ENCODE results near the gene CNNM4.

The CNNM4 gene

DNA sequence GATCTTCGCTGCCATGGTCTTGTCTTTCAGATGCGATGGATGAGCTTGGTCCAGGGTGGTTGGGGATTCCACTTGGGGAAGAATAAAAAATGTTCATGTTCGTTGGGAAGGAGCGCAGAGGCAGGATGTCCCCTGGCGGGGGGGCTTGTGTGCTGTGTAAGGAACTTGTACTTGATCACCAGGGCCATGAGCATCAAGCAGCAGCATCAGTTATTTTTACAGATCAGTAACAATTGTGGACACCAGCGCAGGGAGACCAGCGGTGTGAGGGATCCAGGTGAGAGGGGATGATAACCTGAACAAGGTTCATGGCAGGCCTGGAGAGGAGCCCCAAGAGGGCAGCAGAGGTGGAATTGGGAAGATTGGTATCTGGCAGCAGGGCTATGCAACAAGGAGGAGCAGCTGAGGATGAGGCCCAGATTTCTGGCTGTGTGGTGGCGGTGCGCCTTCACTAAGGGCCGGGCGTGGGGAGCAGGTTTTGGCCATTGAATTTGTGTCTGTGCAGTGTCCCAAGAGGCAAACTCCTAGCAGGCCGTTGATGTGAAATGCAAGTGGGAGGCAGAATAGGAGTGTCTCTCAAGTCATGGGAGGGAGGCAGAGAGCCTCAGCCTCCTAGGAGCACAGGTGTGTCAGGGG is 59.3 kb downstream of the CNNM4 start:
- TF ChIP-seq, protein P1, sequence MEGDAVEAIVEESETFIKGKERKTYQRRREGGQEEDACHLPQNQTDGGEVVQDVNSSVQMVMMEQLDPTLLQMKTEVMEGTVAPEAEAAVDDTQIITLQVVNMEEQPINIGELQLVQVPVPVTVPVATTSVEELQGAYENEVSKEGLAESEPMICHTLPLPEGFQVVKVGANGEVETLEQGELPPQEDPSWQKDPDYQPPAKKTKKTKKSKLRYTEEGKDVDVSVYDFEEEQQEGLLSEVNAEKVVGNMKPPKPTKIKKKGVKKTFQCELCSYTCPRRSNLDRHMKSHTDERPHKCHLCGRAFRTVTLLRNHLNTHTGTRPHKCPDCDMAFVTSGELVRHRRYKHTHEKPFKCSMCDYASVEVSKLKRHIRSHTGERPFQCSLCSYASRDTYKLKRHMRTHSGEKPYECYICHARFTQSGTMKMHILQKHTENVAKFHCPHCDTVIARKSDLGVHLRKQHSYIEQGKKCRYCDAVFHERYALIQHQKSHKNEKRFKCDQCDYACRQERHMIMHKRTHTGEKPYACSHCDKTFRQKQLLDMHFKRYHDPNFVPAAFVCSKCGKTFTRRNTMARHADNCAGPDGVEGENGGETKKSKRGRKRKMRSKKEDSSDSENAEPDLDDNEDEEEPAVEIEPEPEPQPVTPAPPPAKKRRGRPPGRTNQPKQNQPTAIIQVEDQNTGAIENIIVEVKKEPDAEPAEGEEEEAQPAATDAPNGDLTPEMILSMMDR (IDR thresholded peaks at IDR 0.05; ENCODE audit: insufficient read depth, low read length, poor library complexity, severe bottlenecking), result no peak
- Histone ChIP-seq H3K36me3 (ENCODE audit: control insufficient read depth, insufficient read depth, low read length) (peaks cover 8% of the 10 kb centered on the region; the same call in 1 of the 2 replicates), H3K27me3 (replicated peaks; ENCODE audit: control insufficient read depth, insufficient read depth, low read length) (no peaks in the 10 kb centered on the region), H3K4me3 (replicated peaks; ENCODE audit: low read depth, low read length) (no peak overlapping the region)
- no peak for DNase-seq (ENCODE audit: extremely low read depth, insufficient read length)

DNA sequence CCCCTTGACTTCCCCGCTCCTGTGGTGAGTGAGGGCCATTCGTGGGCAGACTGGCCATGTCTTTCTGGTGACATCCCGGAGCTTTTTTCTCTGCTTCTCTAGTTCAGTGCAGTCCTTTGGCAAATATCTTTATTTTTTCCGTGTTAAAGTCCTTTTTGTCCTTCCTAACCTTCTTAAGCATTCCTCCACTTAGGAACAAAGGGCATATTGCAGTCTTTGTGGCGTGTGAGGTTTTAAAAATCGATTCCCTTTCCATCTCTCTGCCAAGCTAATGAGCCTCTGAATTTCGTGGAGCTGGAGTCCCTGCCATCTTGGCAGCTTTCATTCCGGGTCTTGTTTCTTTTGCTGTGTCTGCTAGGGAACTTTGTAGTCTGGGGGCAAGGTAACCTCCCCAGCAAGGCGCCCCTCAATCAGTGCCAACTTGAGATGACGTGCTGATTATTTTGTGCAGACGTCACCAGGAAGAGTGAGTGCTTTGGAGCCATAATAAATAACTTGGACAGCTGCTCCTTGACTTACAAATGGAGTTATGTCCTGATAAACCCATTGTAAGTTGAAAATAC is 60.5 kb downstream of the CNNM4 start:
- Histone ChIP-seq H3K36me3 (ENCODE audit: control insufficient read depth, insufficient read depth, low read length) (peaks cover 8% of the 10 kb centered on the region; the same call in 1 of the 2 replicates), H3K4me3 (replicated peaks; ENCODE audit: low read depth, low read length) (no peak overlapping the region), H3K27me3 (replicated peaks; ENCODE audit: control insufficient read depth, insufficient read depth, low read length) (no peaks in the 10 kb centered on the region)
- no peak for DNase-seq (ENCODE audit: extremely low read depth, insufficient read length)
- TF ChIP-seq, protein P1 (IDR thresholded peaks at IDR 0.05; ENCODE audit: insufficient read depth, low read length, poor library complexity, severe bottlenecking), result no peak

DNA sequence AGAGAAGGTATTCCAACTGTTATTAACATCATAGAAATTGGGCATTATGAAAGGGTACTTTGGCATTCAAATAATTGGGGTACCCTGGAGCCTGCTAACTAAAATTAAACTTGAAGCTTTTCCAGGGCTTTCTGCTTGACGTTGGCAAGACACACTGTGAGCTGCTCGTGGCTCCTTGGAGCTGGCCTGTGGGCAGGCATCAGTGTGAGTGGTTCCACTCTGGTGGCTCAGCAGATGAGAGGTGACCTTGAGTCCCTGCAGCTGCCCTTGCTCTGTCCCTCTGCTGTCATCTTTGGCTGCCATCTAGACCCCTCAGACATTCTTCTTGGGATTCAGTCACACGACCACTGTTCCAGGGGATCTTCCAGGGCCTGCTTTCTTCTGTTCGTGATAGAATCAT is 62.1 kb downstream of the CNNM4 start:
- TF ChIP-seq, protein P1 (IDR thresholded peaks at IDR 0.05; ENCODE audit: insufficient read depth, low read length, poor library complexity, severe bottlenecking), result no peak
- DNase-seq (ENCODE audit: extremely low read depth, insufficient read length), result no peak
- Histone ChIP-seq H3K27me3 (replicated peaks; ENCODE audit: control insufficient read depth, insufficient read depth, low read length) (no peaks in the 10 kb centered on the region), H3K36me3 (ENCODE audit: control insufficient read depth, insufficient read depth, low read length) (peaks cover 13% of the 10 kb centered on the region), H3K4me3 (replicated peaks; ENCODE audit: low read depth, low read length) (no peak overlapping the region)

DNA sequence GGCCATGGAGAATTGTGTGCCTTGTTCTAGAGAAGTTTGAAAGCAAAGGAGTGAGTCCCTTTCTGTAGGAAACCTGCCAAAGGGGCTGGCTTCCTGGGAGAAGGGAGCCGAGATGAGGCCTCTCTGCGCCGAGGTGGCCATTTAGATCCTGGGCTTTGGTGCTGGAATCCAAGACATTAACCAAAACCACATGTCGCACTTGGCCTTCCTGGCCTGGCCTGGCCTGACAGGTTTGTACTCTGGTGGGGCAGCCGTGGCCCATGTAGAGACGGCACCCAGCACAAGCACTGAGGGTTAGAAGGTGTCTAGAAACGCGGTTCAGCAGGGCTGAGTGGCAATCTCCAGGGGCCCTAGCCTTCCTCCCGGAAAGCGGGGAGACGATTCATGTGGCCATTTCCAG is 62.5 kb downstream of the CNNM4 start:
- Histone ChIP-seq H3K36me3 (ENCODE audit: control insufficient read depth, insufficient read depth, low read length) (peaks cover 16% of the 10 kb centered on the region), H3K4me3 (replicated peaks; ENCODE audit: low read depth, low read length) (no peak overlapping the region), H3K27me3 (replicated peaks; ENCODE audit: control insufficient read depth, insufficient read depth, low read length) (no peaks in the 10 kb centered on the region)
- DNase-seq (ENCODE audit: extremely low read depth, insufficient read length), result no peak
- TF ChIP-seq, protein P1 (IDR thresholded peaks at IDR 0.05; ENCODE audit: insufficient read depth, low read length, poor library complexity, severe bottlenecking), result no peak

DNA sequence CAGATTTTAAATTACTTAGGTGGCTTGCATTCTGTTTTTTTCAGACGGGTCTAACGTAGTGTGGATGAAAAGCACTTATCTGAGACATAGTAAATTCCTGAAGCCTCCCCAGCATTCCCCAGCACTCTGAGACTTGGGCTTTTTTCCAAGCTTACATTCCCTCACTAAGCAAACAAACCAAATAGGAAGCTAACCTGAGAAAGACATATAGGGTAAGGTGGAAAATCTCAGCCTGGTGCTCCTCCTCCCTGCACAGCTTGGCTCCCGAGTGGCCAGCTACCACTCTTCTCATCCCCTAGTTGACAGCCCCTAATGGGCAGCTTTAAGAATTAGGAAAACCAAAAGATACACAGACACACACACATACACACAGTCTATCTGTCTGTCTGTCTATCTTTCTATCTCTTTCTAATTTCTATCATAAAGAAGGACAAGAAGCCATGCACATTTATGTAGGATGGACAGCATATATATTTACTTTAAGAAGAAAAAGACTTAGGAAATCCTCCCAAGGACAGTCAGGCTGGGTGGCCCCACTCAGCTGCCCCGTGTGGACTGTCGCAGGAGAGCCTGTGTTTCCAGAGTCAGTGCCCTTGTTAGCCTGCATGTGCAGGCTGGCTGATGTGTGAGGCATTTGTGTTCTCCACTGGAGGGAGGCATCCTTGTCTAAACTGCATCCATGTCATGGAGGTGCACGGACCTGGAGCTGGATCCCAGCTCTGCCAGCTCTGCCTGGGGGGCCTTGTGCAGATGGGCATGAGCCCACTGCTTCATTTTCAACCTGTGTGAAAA is 63.6 kb downstream of the CNNM4 start:
- H3K27me3 ChIP-seq (replicated peaks; ENCODE audit: control insufficient read depth, insufficient read depth, low read length), result no peaks in the 10 kb centered on the region
- TF ChIP-seq, protein P1 (IDR thresholded peaks at IDR 0.05; ENCODE audit: insufficient read depth, low read length, poor library complexity, severe bottlenecking), result no peak
- no peak overlapping the region for H3K4me3 ChIP-seq (replicated peaks; ENCODE audit: low read depth, low read length)
- no peak for DNase-seq (ENCODE audit: extremely low read depth, insufficient read length)
- peaks cover 20% of the 10 kb centered on the region for H3K36me3 ChIP-seq (ENCODE audit: control insufficient read depth, insufficient read depth, low read length)

Data from GM06990 (cell line).